DMS114 treated with DMSO at 0.1 percent for 48 hours (cell line): ENCODE results near the gene WNK2.
"Not testable (repeated sequence)": the region's sequence is repeated elsewhere in the genome, so short reads cannot be mapped to it uniquely, and the experiment has no call there.

Experiments
- DNase-seq: peaks from one replicate; lab custom pipeline; 2025; ENCODE audit not compliant: unreplicated experiment; lab: John Stamatoyannopoulos, UW

The WNK2 gene

DNA sequence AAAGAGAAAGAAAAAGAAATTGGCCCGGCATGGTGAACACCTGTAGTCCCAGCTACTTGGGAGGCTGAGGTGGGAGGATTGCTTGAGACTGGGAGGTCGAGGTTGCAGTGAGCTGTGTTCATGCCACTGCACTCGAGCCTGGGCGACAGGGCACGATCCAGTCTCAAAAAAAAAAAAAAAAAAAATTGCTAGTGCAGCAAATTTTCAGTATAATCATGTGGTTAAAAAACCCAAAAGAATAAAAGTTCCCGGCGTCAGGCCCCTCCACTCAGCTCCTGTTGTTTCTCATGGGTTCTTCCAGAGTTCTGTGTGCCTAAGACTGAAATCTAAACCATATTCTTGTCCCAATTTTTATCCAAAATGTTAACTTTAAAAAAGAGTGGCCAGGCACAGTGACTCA, 49.1 kb downstream of the WNK2 start:
- DNase-seq = no peak

DNA sequence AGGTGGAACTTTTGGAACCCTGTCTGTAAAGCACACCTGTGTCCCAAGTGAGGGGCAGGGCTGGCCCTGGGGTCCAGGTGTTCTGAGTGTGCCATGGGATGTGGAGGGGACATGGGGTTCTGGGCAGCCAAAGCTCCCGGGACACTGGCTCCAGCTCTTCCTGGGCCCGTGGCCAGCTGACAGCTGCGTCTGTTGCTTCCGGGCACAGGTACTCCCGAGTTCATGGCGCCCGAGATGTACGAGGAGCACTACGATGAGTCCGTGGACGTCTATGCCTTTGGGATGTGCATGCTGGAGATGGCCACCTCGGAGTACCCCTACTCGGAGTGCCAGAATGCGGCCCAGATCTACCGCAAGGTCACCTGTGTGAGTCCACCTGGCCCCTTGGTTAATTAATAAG, 50.7 kb downstream of the WNK2 start:
- DNase-seq = no peak

DNA sequence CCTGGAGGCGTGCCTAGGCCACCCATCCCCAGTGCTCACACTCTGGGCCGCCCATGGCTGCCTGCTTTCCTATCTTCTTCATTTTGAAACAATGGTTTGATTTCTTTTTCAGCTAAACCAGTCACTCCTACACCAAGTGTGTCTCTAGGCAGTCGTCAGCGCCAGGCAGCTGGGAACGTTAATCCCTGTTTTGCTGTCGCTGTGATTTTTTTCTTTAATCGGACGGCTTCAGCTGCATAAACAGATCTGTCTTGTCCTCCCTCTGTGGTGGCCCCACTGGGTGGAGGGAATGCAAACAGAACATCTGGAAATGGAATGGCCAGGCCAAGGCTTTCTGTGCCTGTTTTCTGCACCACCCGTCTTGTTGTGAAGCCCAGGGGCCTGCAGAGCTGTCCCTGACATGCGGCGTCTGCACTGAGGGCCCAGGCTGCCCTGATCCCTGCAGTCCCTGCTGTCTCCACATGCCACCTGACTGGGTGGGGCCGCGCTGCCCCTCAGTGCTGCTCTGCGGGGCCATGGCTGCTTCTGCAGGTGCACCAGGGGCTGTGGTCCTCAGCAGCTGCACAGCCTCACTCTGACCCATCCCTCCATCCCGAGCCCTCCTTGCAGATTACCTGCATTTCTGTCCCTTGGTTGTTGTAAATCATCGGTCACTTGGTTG, 51.5 kb downstream of the WNK2 start:
- DNase-seq = no peak

GRCh38 chr9:93236541-93237206, 52.7 kb downstream of the WNK2 start:
- no peak for DNase-seq

- no peak for DNase-seq
These were observed 53.6 kb downstream of the WNK2 start for GRCh38 chr9:93237540-93237939.

GRCh38 chr9:93238953-93239925, 55.3 kb downstream of the WNK2 start:
- no peak for DNase-seq

DNA sequence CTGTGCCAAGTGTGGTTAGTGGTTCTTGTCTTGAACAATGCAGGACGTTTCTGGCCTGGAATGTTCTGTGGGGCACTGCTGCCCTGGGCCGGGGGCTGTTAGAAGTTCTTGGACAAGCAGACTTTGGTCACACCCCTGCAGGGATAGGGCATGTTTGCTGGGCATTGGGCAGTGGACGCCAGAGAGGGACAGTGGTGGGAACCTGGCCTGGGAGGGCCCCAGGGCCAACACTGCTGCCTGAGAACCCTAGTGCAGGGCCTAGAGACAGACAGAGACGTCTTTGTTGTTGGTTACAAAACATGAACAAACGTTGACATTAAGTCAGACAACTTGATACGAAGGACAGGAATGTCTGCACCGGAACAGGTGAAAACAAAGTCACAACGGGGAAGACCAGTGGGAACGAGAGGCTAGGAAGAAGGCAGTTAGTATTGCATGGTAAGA, 57.0 kb downstream of the WNK2 start:
- no peak for DNase-seq

GRCh38 chr9:93243112-93243511, 59.2 kb downstream of the WNK2 start:
- DNase-seq = no peak

DNA sequence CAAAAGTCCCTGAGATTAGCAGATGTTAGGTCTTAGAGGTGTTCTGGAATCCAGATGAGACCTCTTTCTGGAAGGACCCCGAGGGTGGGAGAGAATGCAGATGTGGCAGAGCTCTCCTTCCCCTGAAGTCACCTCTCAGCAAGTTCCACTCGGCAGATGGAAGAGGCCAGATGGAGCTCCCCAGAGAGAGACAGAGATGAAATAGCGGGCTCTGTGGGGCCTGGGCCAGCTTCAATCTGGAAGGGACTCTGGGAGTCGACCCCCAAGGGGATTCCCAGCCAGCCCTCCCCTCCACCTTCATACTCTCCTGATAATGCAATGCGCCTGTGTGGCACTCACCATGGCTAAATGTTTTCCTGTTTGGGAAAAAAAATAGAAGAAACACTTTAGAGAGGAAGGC, 60.2 kb downstream of the WNK2 start:
- DNase-seq = no peak

DNA sequence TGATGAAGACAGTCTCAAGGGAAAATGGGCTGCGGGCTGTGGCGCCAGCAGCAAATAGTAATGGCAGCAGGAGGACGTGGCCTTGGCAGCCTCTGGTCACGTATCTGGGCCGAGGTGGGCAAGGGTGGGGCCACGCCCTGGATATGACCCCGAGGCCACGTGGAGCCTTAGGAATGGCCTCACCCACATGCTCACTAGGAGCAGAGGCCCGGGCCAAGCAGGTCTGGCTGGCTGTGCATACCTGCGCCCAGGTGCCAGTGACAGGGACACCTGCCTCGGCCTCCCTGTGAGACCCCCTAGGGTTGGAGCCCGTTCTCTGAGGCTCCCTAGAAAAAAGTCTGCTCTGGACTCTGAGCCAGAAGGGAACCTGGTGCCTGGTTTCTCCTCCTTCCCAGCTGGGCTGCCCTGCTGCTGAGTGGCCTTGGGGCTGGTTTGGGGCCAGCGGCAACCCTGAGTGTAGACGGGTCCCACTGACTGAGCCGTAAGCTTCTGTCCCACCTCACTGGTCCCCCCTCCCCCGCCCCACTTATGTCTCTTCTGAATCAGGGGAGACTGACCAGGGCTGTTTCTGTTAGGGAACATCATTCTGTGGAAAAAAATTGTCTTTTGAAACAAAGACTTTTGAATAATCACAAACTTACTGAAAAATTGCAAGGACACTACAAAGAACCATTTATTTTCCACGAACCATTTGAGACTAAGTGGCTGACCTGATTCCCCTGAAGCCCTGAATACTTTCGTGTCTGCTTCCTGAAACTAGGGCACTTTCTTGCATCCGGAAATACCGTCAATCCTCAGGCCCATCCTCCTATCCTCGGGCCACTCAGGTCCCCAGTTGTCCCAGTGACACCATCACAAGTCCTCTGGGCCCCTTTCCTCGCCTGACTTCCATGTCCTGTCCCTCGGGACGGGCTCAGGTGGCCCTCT, 60.8 kb downstream of the WNK2 start:
- no peak for DNase-seq

GRCh38 chr9:93245437-93245970, 61.6 kb downstream of the WNK2 start:
- no peak for DNase-seq

DNA sequence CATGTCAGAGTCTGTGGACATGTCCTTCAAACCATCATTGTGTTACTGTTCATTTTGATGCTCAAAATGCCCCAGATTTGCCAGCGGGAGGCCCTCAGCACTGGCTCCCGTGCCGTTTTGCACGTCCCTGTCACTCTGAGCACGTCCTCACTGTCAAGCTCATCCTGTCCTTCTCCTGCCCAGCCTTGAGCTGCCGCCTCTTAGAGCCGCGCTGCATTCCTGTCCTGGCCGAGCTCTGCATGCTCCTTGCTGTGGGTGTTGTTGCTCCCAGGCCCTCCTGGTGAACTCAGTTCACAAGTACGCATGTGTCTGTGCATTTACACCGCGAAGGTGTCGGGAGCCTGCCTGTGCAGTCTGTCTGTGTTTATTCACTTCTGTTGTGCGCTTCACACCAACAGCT, 62.2 kb downstream of the WNK2 start:
- DNase-seq = no peak

GRCh38 chr9:93246526-93246925, 62.6 kb downstream of the WNK2 start:
- no peak for DNase-seq

DNA sequence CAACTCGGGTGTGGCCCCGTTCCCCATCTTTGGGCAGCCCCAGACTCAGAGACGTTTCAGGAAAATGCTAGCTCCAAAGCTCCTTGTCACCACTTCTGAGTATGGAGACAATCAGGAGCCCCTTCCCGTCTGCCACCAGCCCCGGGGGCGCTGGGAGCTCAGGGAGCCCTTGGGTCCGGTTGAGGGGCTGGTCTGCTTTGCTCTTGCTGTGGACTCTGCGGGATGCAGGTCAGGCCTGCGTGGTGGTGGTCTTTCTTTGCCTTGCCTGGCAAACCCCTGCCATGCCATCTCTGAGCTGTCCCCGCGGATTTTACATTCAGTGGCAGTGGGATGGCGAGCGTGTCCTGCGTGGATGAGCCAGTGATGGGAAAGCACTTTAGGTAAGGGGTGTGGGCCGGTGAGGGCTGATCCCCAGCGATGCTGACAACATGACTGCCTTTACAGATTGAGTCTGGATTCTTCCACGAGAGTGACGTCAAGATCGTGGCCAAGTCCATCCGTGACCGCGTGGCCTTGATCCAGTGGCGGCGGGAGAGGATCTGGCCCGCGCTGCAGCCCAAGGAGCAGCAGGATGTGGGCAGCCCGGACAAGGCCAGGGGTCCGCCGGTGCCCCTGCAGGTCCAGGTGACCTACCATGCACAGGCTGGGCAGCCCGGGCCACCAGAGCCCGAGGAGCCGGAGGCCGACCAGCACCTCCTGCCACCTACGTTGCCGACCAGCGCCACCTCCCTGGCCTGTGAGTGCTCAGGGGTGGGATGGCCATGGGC, 63.3 kb downstream of the WNK2 start:
- DNase-seq = no peak

DNA sequence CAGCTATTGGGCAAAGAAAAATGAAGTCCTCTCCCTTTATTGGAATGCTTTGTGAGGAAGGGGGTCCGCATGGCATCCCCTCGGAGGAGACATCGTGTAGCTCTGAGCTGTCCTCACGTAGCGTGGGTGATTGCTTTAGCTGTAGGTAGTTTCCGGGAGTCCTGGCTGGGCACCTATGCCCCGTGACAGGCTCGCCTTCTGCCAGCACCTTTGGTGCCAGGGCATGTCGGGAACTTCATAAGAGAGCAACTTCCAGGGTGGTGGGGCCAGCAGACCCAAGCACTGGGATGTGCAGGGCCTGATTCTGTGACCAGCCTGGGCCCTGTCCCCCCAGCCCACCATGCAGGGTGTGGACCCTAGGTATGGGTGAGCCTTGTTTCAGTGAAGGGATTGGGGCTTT, 64.0 kb downstream of the WNK2 start:
- no peak for DNase-seq

- DNase-seq = no peak
These were observed 64.6 kb downstream of the WNK2 start for GRCh38 chr9:93248386-93249040.

DNA sequence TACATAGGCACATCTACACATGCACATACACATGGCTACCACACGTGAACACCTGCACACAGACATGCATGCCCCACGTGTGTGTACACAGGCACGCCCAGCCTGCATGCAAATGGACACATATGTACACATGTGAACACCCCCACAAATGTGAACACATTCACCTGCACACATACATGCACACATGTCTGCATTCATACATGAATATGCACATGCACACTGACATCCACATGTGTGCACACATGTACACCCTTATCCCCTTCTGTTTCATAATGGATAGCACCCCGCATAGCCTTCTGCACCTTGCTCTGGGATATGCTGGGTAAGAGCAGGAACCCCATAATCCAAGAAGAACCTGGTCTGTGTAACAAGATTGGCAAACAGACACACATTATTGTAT, 66.2 kb downstream of the WNK2 start:
- no peak for DNase-seq

DNA sequence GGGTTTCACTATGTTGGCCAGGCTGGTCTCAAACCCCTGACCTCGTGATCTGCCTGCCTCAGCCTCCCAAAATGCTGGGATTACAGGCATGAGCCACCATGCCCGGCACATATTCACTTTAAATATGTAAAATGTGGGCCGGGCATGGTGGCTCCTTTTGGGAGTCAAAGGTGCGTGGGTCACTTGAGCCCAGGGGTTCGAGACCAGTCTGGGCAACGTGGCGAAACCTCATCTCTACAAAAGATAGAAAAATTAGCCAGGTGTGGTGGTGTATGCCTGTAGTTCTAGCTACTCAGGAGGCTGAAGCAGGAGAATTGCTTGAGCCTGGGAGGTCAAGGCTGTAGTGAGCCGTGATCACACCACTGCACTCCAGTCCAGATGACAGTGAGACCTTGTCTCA, 67.4 kb downstream of the WNK2 start:
- not testable (repeated sequence) for DNase-seq

- DNase-seq = no peak
These were observed 68.3 kb downstream of the WNK2 start for GRCh38 chr9:93252116-93252780.
